Stimulated activated CD4-positive, alpha-beta T cell treated with anti-CD3 and anti-CD28 coated beads, Interleukin-2, amount 100 ng/mL, for 48 hours (primary cell): Measurements from ENCODE around the gene PTX4.

Experiments used
- DNase-seq, 2 donors: peaks; one replicate each; pipeline ENCODE4 v3.0.0-alpha.2; 2020

PTX4 gene

GRCh38 chr16:1499756-1500464 lies 11.2 kb upstream of the PTX4 start:
- no peak for DNase-seq

GRCh38 chr16:1498899-1499676 lies 10.3 kb upstream of the PTX4 start:
- DNase-seq: no peak

GRCh38 chr16:1497014-1497598 lies 8.4 kb upstream of the PTX4 start:
- no peak for DNase-seq

- no peak for DNase-seq
These were observed 7.7 kb upstream of the PTX4 start for GRCh38 chr16:1496464-1496863.

GRCh38 chr16:1495889-1496262 lies 7.1 kb upstream of the PTX4 start:
- no peak for DNase-seq

GRCh38 chr16:1495211-1495888 lies 6.6 kb upstream of the PTX4 start:
- DNase-seq: no peak

- no peak for DNase-seq
These were observed 6.0 kb upstream of the PTX4 start for GRCh38 chr16:1494711-1495110.

- no peak for DNase-seq
These were observed 5.4 kb upstream of the PTX4 start for GRCh38 chr16:1494129-1494640.

- peak in 1 of 2 donors; percentile 21 for DNase-seq
These were observed 5.0 kb upstream of the PTX4 start for GRCh38 chr16:1493746-1494094.

GRCh38 chr16:1492923-1493745 lies 4.4 kb upstream of the PTX4 start, which contains the start of gene TELO2:
Gene TELO2, plus strand, starts transcription at chr16:1493360. Its CDS starts 922 bp downstream, at chr16:1494282.
- peak; percentile 82 to 91 for DNase-seq

GRCh38 chr16:1492082-1492922 lies 3.6 kb upstream of the PTX4 start:
- DNase-seq: no peak

GRCh38 chr16:1491327-1491726 lies 2.6 kb upstream of the PTX4 start:
- no peak for DNase-seq

GRCh38 chr16:1489077-1489476 lies 333 bp upstream of the PTX4 start:
- DNase-seq: no peak

GRCh38 chr16:1488054-1488601 lies 616 bp downstream of the PTX4 start:
- no peak for DNase-seq

- DNase-seq: no peak
These were observed 1.2 kb downstream of the PTX4 start for GRCh38 chr16:1487395-1488053.

GRCh38 chr16:1486551-1487390 lies 2.0 kb downstream of the PTX4 start:
- DNase-seq: no peak

- DNase-seq: no peak
These were observed 2.8 kb downstream of the PTX4 start for GRCh38 chr16:1485847-1486496.

- DNase-seq: no peak
These were observed 6.6 kb downstream of the PTX4 start for GRCh38 chr16:1481906-1482835.
